ENCODE data around the gene CYTH4.

DNA sequence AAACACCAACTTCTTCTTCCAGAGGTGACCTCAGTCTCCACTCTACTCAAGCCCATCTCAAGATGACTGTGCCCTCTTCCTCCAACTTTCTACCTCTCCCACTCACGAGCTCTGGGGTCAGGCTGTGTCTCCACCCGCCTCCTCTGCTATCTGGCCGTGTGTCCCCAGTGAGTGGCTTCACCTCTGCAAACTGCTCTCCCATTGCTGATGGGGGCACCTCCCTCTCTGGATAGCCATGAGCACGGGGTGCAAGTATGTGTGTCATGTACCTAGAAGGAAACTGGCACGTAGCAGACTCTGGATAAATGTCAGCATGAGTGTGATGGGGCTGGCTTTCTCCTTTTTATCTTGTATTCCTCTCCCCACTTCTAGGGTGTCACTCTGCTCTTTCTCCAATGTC lies 20.0 kb upstream of the CYTH4 start:
- TF ChIP-seq, protein P1, sequence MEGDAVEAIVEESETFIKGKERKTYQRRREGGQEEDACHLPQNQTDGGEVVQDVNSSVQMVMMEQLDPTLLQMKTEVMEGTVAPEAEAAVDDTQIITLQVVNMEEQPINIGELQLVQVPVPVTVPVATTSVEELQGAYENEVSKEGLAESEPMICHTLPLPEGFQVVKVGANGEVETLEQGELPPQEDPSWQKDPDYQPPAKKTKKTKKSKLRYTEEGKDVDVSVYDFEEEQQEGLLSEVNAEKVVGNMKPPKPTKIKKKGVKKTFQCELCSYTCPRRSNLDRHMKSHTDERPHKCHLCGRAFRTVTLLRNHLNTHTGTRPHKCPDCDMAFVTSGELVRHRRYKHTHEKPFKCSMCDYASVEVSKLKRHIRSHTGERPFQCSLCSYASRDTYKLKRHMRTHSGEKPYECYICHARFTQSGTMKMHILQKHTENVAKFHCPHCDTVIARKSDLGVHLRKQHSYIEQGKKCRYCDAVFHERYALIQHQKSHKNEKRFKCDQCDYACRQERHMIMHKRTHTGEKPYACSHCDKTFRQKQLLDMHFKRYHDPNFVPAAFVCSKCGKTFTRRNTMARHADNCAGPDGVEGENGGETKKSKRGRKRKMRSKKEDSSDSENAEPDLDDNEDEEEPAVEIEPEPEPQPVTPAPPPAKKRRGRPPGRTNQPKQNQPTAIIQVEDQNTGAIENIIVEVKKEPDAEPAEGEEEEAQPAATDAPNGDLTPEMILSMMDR (IDR thresholded peaks at IDR 0.05; ENCODE audit: low read depth, low read length, missing input control): no peak
- TF ChIP-seq YY1 (IDR thresholded peaks at IDR 0.05) (no peak), TAF1 (conservative IDR thresholded peaks at IDR 0.05) (no peak), SP1 (IDR thresholded peaks at IDR 0.05) (no peak)
- TF ChIP-seq, protein P2, sequence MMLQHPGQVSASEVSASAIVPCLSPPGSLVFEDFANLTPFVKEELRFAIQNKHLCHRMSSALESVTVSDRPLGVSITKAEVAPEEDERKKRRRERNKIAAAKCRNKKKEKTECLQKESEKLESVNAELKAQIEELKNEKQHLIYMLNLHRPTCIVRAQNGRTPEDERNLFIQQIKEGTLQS (IDR thresholded peaks at IDR 0.05): no peak
